RCC 7860 (cell line): Measurements from ENCODE around the gene CMIP.
"Not testable (repeated sequence)": the region's sequence is repeated elsewhere in the genome, so short reads cannot be mapped to it uniquely, and the experiment has no call there.

Experiments
- DNase-seq: peaks from one replicate; pipeline ENCODE4 v3.0.0-alpha.2; 2015; ENCODE audit warnings: low spot score
- FAIRE-seq: peaks from 2 replicates; lab custom pipeline; 2012; peaks lifted over from hg19 to GRCh38; lab: Jason Lieb, UNC

The CMIP gene

GRCh38 chr16:81575834-81576233 lies 131.2 kb downstream of the CMIP start:
- DNase-seq (no peak), FAIRE-seq (no peak)

DNA sequence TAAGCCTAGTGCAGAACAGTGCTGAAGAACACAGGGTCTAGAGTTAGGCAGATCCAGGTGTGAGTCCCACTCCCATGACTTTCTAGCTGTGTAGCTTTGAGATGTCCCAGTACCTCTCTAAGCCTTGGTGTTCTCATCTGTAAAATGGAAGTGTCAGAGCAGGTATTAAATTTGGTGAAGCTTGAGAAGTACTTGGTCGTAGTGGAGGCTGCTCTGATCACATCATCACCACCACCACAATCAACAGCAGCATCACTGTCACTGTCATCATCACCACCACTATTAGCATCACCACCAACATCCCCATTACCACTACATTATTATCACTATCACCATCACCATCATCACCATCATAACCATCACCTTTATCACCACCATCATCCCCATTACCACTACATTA lies 132.1 kb downstream of the CMIP start:
- FAIRE-seq (no peak), DNase-seq (no peak)

DNA sequence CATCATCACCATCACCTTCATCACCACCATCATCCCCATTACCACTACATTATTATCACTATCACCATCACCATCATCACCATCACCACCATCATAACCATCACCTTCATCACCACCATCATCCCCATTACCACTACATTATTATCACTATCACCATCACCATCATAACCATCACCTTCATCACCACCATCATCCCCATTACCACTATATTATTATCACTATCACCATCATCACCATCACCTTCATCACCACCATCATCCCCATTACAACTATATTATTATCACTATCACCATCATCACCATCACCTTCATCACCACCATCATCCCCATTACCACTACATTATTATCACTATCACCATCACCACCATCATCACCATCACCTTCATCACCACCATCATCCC lies 132.7 kb downstream of the CMIP start:
- not testable (repeated sequence) for DNase-seq, FAIRE-seq

DNA sequence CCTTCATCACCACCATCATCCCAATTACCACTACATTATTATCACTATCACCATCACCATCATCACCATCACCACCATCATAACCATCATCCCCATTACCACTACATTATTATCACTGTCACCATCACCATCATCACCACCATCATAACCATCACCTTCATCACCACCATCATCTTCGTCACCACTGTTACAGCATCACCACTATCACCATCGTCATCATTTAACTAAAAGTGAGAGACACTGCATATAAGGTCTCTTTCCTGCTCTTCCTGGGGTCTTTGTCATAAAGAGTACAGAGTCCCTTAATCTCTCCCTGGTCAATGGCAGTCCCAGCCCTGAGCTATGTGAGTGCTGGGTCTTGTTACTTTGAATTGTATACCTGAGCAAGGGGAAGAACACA lies 133.5 kb downstream of the CMIP start:
- DNase-seq = no peak

DNA sequence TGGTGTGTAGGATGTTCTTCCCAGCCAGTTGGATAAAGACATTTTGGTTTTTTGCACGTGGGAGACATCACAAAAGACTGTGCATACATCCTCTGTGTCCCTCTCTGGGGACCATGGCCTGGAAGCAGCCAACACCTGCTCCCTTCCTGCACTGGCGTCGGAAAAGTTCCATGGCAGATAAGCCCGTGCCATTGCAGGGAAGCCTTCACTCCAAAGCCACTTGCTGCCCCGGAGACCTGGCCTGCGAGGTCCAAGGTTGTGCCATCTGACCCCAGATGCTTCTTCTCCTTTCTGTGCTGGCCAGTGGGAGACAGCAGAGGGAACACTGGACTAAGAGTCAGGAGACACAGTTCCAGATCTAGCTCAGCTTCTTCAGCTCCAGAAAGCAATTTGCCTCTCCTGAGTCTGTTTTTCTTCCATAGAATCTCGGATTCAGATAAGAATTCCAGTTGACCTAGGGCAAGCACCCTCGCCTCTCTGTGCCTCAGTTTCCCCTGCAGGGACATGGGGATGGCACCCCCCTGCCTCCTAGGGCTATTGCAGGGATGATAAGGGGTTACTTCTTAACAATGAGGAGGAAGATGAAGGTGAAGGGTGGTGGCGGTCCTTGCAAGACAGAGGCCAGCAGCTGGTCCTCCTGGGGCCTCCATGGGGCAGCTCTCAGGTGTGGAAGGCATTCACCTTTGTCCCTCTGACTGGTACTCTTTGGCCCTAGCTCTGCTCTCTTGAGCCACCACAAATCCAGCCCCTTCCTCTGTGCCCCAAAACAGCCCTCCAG lies 134.2 kb downstream of the CMIP start:
- no peak for DNase-seq
- FAIRE-seq = no peak

More for the DNA sequence above, 133.5 kb downstream of the CMIP start:
- no peak for FAIRE-seq

DNA sequence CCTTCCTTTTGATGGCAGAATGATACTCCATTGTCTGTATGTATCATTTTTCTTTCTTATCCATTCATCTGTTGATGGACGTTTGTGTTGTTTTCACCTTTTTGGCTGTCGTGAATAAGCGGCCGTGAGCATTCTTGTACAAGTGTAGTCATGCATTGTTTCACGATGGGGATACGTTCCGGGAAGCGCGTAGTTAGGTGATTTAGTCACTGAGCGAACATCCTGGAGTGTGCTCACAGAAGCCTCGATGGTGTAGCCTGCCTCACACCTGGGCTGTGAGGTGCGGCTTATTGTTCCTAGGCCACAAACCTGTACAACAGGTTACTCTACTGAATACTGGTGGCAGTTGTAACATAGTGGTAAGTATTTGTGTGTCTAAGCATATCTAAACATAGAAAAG lies 136.5 kb downstream of the CMIP start:
- DNase-seq = no peak
- no peak for FAIRE-seq

DNA sequence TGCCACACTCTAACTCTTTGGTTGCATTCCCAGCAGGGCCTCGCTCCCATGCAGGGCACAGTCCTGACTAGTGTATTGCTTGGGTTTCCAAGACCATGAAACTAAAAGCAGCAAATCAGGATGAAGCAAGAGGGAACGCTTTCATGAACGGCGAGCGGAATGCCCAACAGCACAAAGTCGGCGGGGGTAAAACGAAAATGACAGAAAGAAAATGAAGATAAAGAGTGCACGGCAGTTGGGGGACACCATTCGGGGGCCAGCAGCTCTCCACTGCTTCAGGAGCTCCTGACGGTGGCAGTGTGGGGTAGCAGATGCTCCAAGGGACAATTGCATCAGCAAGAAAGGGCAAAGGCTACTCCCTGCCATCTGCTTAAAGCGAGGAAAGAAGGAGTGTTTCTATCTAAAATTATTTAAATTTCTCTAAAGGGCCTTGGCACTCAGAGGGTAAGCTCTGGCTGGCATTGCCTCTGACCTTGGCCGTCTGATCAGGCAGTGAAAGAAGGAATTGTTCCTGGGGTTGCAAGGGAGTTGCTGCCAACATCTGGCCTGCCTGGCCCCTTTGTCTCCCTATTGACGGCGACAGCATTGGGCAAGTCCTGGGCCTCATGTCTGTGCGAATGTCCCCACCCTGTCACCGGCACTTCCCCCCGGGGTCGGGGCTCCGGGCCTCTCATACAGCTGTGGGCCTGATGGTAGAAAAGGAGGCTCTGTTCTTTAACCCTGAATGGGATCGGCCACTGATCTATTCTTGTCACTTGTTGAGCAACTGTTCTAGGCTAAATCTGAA lies 138.2 kb downstream of the CMIP start:
- FAIRE-seq (no peak), DNase-seq (no peak)

- FAIRE-seq (no peak), DNase-seq (no peak)
Observed at GRCh38 chr16:81583893-81584631, 139.5 kb downstream of the CMIP start.

DNA sequence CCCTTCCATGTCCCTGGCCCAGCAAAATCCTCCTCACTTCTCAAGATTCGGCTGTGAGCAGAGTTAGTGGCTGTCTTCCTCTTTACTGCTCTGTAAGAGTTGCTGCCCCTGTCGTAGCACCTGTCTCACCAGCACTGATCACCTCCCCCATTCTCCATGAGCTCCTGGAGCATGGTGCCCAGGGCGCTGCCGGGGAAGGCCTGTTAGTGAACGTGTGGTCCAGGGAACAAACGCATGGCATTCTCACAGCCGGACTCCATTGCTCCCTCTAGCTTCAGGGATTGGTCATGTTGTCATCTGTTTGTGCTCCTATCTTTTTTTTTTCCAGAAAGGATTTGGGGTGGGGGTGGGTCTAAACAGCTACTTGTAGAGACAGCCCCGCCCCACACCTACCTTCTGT lies 141.2 kb downstream of the CMIP start:
- DNase-seq (no peak), FAIRE-seq (no peak)

GRCh38 chr16:81586417-81586816 lies 141.8 kb downstream of the CMIP start:
- DNase-seq = peak; percentile 73

GRCh38 chr16:81586977-81587625 lies 142.5 kb downstream of the CMIP start:
- FAIRE-seq = no peak
- no peak for DNase-seq

More at GRCh38 chr16:81586417-81586816, 141.8 kb downstream of the CMIP start:
- FAIRE-seq = peak; percentile 65

DNA sequence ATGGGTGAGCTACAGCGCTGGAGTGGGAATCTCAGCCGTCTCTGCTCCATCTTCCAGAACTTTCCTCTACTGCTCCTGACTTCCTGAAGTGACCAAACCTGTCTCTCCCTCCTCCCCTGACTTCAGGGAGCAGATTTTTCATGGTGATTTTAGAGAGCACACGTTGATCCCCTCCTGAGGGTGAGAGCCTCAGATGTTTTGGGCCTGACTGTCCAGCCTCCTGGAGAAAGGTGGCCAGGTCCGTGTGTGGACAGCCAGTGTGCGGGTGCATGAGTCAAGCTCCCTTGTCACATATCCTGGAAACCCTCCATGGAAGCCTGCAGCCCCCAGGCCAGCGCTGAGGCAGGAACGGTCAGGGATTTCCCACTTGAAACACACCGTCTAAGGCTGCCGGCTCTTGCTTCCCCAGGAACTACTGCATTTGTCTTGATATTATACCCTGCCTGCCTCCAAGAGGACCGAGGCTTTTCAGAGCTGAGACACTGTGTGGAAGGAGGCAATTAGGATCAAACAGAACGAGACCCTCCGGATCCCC lies 143.1 kb downstream of the CMIP start:
- FAIRE-seq = no peak
- DNase-seq = no peak

DNA sequence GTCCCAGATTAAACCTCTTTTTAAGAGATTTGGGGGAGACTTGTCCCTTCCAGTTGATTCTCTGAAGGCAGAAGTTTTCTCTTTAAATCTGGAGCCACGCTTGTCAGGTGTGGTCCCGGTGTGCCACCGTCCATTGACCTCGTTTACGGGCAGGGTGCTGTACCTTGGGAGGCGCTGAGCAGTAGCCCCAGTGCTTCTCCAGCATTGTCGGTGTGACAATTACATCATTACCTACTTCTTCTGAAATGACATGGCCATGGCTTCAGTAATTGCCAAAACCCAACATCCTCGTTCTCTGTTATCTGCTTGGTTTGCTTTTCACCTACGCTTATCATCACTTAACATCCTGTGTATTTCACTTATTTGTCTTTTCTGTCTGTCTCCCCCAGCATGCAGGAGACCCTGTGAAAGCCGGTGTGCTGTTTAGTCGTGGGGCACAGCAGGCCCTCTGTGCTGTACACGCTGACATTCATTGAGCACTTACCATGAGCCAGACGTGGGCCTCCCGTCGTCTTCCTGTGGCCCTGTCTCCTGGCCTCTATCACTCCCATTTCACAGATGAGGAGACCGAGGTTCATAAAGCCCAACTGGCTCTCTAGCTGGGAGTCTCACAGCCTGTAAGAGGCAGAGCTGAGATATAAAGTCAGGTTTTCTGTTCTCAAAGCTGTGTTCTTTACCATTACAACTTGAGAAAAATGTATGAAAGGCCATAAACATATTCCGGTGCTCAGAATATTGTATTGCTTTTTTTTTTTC lies 143.9 kb downstream of the CMIP start:
- DNase-seq (no peak), FAIRE-seq (no peak)

DNA sequence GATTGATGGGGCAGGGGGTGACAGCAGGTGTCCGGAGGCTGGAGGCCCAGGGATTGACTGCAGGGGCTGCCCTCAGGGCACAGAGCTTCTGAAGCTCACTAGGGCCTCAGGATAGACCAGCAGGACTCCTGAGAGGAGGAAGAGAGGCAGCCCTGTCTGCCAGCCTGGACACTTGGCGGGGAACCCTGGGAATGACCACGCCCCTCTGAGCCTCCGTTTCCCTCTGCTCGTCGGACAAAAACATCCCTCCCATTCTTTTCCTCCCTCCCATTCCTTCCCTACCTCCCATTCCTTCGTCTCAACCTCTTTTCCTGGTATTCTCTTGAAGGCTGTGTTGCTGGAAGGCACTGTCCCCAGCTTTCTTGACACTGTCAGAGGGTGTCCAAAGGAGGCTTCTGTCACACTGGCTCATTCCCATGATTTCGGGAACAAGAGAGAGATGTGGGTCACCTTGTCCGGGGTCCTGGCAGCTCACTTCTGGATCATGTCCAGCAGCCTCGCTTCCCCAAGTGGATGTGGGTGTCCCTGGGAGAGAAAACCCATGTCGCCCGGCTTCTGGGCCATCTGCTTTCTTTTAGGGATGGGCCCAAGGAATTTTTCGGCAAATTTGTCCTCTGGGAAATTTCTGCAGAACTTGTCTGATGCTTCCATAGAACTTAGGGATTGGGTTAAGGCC lies 145.5 kb downstream of the CMIP start:
- FAIRE-seq = no peak
- DNase-seq = no peak

DNA sequence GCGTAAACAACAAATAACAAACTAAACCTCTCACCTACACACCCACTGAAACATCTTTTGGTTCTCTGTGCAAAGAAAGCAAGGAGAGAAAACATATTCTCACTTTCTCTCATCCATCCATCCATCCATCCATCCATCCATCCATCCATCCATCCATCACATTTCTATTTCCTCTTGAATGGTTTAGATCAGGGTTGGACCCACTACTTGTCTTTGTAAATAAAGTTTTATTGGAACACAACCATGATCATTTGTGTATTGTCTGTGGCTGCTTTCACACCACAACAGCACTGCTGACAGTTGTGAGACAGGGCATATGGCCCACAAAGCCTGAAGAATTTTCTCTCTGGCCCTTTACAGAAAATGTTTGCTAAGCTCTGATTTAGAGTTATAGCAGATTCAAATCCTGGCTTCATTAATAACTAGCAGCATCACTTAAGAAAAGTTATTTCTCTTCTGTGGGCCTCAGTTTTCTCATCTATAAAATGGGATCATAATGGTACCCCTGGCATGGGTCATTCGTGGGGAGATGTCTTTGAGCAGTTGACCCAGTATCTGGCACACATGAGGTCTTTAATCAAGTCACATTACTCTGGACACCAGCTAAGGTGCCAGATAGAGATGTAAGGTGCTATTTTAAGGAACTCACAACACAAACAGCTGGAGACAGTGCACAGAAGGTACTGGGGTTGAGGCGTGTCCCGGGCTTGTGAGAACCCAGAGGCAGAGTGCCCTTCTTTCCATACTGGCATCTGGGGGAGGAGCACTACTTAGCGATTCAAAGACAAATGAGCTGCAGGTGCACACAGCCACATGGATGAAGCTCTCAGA lies 146.3 kb downstream of the CMIP start:
- no peak for DNase-seq
- no peak for FAIRE-seq

DNA sequence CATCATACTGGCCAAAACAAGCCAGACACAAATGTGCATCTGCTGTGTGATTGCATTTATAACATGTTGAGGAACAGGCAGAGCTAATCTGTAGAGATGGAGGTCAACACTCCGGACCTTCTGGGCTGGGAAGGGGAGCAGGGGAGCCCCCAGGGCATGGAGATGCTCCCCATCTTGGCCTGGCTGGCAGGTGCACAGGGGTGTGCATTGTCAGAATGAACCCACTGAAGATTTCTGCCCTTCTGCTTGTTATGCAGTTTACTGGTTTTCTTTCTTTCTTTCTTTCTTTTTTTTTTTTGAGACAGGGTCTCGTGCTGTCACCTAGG lies 146.9 kb downstream of the CMIP start:
- FAIRE-seq (no peak), DNase-seq (no peak)

GRCh38 chr16:81592353-81592866 lies 147.8 kb downstream of the CMIP start:
- FAIRE-seq (no peak), DNase-seq (no peak)

- DNase-seq = no peak
- no peak for FAIRE-seq
Observed at GRCh38 chr16:81593481-81593880, 148.9 kb downstream of the CMIP start.
